HepG2 (cell line): ENCODE results near the gene GNA15. TPM values are rescaled to one million over a fixed set of nuclear protein-coding genes. Genes with fewer than 3 reads are reported as not detected.
A peak's percentile ranks its signal among the peaks of the same experiment; 100 is the strongest.

ENCODE experiments used
- GABPB1 ChIP-seq: IDR thresholded peaks from 2 replicates; pipeline ENCODE4 v1.6.1; 2016; ENCODE audit warnings: mild to moderate bottlenecking, missing genetic modification reagents, moderate library complexity, missing compliant biosample characterization
- MBNL3 ChIP-seq: fragments of 250-450 bp; sonication (Bioruptor Pico); conservative IDR thresholded peaks from 2 replicates; pipeline ENCODE4 v1.8.0; 2022; ENCODE audit warnings: mild to moderate bottlenecking, inconsistent platforms
- NFIC ChIP-seq: IDR thresholded peaks from 2 replicates; pipeline ENCODE4 v1.6.1; 2012; ENCODE audit warnings: mild to moderate bottlenecking, low read length, inconsistent platforms
- ONECUT2 ChIP-seq: sonication (generic); formaldehyde crosslinking; IDR thresholded peaks from 2 replicates; pipeline ENCODE4 v1.4.0; 2020; ENCODE audit warnings: missing genetic modification reagents
- RERE ChIP-seq: IDR thresholded peaks from 2 replicates; pipeline ENCODE4 v1.6.1; 2016; ENCODE audit warnings: low read depth, missing genetic modification reagents, missing compliant biosample characterization
- REST ChIP-seq, 2 experiments: IDR thresholded peaks; 2 replicates each; pipeline ENCODE4 v1.6.1; 2011 to 2012; ENCODE audit warnings: low read length in 2 of 2, borderline replicate concordance in 1 of 2, low read depth in 1 of 2, mild to moderate bottlenecking in 1 of 2, moderate library complexity in 1 of 2
- SCMH1 ChIP-seq: sonication (generic); formaldehyde crosslinking; IDR thresholded peaks from 2 replicates; pipeline ENCODE4 v1.9.0; 2021; ENCODE audit warnings: missing genetic modification reagents, mild to moderate bottlenecking, borderline replicate concordance
- TEAD3 ChIP-seq: optimal IDR thresholded peaks from 2 replicates; pipeline ENCODE3; 2016; ENCODE audit warnings: borderline replicate concordance
- ZBED4 ChIP-seq: sonication (generic); formaldehyde crosslinking; IDR thresholded peaks from 2 replicates; pipeline ENCODE4 v1.4.0; 2020; ENCODE audit warnings: missing genetic modification reagents, borderline replicate concordance
- ZNF18 ChIP-seq: sonication (generic); formaldehyde crosslinking; IDR thresholded peaks from 2 replicates; pipeline ENCODE4 v1.8.0; 2022; ENCODE audit warnings: mild to moderate bottlenecking, missing genetic modification reagents; ENCODE audit not compliant: insufficient replicate concordance
- ZNF468 ChIP-seq: sonication (generic); formaldehyde crosslinking; IDR thresholded peaks from 2 replicates; pipeline ENCODE4 v1.8.0; 2022; ENCODE audit warnings: mild to moderate bottlenecking, moderate library complexity, missing genetic modification reagents
- polyA plus RNA-seq, 8 experiments: library from polyadenylated mRNA; depleted of rRNA in 3 of 8; stranded (reverse) in 7 of 8; unstranded in 1 of 8; fragments of >200 nt; fragmentation: Illumina TruSeq in 4 of 8; extraction: Trizol in 4 of 8; gene quantifications; 2 replicates each; pipeline versions ENCODE4 v1.2.1 to v1.2.3, GENCODE V29; 2011 to 2016; ENCODE audit warnings: low read depth in 4 of 8, missing spikeins in 1 of 8, mixed read lengths in 1 of 8; ENCODE audit not compliant: insufficient read depth in 1 of 8
- total RNA-seq, 5 experiments: library from RNA; depleted of rRNA; stranded (reverse); fragments of >200 nt; fragmentation: Illumina TruSeq; extraction: Trizol; gene quantifications; 2 replicates each; pipeline ENCODE4 v1.2.3, GENCODE V29; 2016; ENCODE audit warnings: low read depth in 1 of 5

GNA15 gene
- total and polyA plus RNA-seq, 2 of the 13 experiments (the other 11 are each of a cell fraction or from before 2014, with no cell fraction given) = not detected

- TF ChIP-seq REST (IDR thresholded peaks at IDR 0.05; ENCODE audit: borderline replicate concordance in 1 of 2, low read depth in 1 of 2, low read length in 2 of 2) (no peak), ZNF18 (CRISPR knock-in tag) (no peak), GABPB1 (CRISPR knock-in tag) (peak; percentile 54; the same call in 1 of the 2 replicates), ZBED4 (CRISPR knock-in tag) (peak; percentile 14; the same call in 1 of the 2 replicates), SCMH1 (no peak), TEAD3 (CRISPR knock-in tag) (peak; percentile 16), NFIC (no peak), RERE (CRISPR knock-in tag) (no peak), ZNF468 (no peak), MBNL3 (CRISPR knock-in tag) (no peak), ONECUT2 (CRISPR knock-in tag) (no peak)
Measured at GRCh38 chr19:3095441-3096191, 40.2 kb upstream of the GNA15 start (continued).
